Effector memory CD4-positive, alpha-beta T cell (primary cell): Measurements from ENCODE around the gene PIEZO2.
"Not testable (repeated sequence)": the region's sequence is repeated elsewhere in the genome, so short reads cannot be mapped to it uniquely, and the experiment has no call there.

Experiments
- DNase-seq, 3 donors: peaks; one replicate each; pipeline ENCODE4 v3.0.0-alpha.2; 2020
- H3K27ac ChIP-seq: 2 replicates; pipeline ENCODE4 v1.7.0; 2013; ENCODE audit warnings: mild to moderate bottlenecking, low read length, moderate library complexity; ENCODE audit not compliant: insufficient read depth, poor library complexity, severe bottlenecking
- H3K27me3 ChIP-seq: replicated peaks from 2 replicates; pipeline ENCODE4 v1.7.0; 2013; ENCODE audit warnings: mild to moderate bottlenecking, low read length; ENCODE audit not compliant: insufficient read depth, control insufficient read depth, poor library complexity, severe bottlenecking
- H3K36me3 ChIP-seq: 2 replicates; pipeline ENCODE4 v1.7.0; 2013; ENCODE audit warnings: mild to moderate bottlenecking, low read length, moderate library complexity; ENCODE audit not compliant: control insufficient read depth, insufficient read depth
- H3K4me1 ChIP-seq: 2 replicates; pipeline ENCODE4 v1.7.0; 2013; ENCODE audit warnings: low read length, mild to moderate bottlenecking; ENCODE audit not compliant: control insufficient read depth, insufficient read depth, poor library complexity, severe bottlenecking
- H3K4me3 ChIP-seq: 2 replicates; pipeline ENCODE4 v1.7.0; 2013; ENCODE audit warnings: low read length, low read depth, mild to moderate bottlenecking; ENCODE audit not compliant: insufficient read depth, poor library complexity, severe bottlenecking
- H3K9me3 ChIP-seq: 2 replicates; pipeline ENCODE4 v1.7.0; 2013; ENCODE audit warnings: mild to moderate bottlenecking, low read length, moderate library complexity; ENCODE audit not compliant: control insufficient read depth

PIEZO2 gene

GRCh38 chr18:10669441-10670100 is 479.8 kb downstream of the PIEZO2 start:
- Histone ChIP-seq H3K27me3 (no peaks in the 10 kb centered on the region), H3K36me3 (no peaks in the 10 kb centered on the region), H3K9me3 (no peaks in the 10 kb centered on the region), H3K4me3 (no peak overlapping the region), H3K4me1 (no peaks in the 10 kb centered on the region), H3K27ac (no peak overlapping the region)
- DNase-seq: no peak

GRCh38 chr18:10663750-10664149 is 485.6 kb downstream of the PIEZO2 start:
- no peaks in the 10 kb centered on the region for H3K9me3 ChIP-seq
- H3K36me3 ChIP-seq: no peaks in the 10 kb centered on the region
- no peaks in the 10 kb centered on the region for H3K4me1 ChIP-seq
- DNase-seq: no peak
- H3K4me3 ChIP-seq: no peak overlapping the region
- H3K27ac ChIP-seq: no peak overlapping the region
- H3K27me3 ChIP-seq: no peaks in the 10 kb centered on the region

DNA sequence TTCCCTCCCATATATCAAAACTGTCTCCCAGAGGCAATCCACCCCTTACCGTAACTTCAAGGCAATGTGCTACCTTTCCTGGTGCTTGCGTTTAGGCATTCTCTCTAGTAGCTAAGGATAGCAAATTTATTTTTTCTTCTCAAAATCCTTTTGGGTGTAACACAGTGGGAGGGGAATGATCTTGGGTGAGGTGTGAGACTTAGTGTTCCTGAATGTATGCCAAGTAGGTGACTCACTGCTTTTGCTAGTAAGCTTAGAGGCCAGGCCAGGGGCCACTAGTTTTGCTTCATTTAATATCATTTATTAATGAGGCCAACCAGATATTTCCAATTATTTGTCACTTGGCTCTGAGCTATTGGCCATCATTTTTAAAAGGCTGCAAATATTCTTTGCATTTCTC is 488.1 kb downstream of the PIEZO2 start:
- no peak for DNase-seq
- no peaks in the 10 kb centered on the region for H3K27me3 ChIP-seq
- H3K36me3 ChIP-seq: no peaks in the 10 kb centered on the region

DNA sequence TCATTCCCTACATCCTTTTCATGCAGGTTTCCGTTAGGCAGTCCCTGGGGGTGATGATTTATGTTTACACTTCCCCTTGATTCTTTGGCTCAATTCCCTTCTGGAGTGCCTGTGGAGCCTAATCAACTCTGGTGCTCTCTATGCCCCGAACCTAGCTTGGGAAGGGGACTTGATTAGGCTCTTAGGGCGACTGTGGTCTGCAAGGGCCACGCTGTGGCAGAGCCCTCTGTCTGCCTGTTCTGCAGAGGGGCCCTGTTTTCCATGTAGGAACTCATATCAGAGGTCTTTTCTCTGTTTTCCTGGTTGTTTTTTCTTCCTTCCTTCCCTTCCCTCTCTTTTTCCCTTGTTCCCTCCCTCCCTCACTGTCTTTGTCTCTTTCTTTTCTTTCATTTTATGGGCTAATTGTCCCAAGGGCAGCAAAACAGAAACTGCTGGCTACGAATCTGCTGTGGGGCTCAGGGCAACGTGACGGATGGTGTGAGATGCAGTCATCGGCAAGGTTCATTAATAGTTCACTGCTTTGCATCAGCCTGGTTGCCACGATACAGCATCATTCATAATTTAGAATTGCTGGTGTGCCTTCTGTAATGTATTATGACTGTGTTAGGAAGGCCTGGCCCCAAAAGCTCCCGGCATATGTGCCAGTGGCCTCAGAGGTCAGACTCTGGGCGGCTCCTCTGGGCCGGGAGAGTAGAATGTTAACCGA is 489.0 kb downstream of the PIEZO2 start:
- Histone ChIP-seq H3K36me3 (no peaks in the 10 kb centered on the region), H3K27ac (no peak overlapping the region), H3K4me1 (no peaks in the 10 kb centered on the region), H3K9me3 (no peaks in the 10 kb centered on the region), H3K4me3 (no peak overlapping the region), H3K27me3 (no peaks in the 10 kb centered on the region)
- no peak for DNase-seq

More for the DNA sequence above, 488.1 kb downstream of the PIEZO2 start:
- Histone ChIP-seq H3K4me1 (no peaks in the 10 kb centered on the region), H3K27ac (no peak overlapping the region), H3K9me3 (no peaks in the 10 kb centered on the region), H3K4me3 (no peak overlapping the region)

DNA sequence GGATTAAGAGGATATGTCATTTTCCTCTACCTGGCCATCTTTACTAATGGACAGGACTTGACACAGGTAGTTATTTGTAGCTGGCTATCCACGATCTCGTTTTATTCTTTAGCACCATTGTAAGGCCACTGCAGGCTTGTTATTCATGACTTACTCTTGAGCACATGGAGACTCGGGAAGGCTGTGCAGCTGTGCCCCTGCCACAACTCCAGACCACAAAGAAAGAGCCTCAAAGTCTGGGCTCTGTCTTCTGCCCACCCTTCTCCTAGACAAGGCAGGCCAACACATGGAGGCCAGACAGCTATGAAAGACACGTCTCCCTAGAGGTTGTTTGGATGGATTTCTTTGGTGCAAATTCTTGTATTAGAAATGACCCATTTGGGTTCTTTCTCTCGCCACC is 489.8 kb downstream of the PIEZO2 start:
- Histone ChIP-seq H3K4me1 (no peaks in the 10 kb centered on the region), H3K27me3 (no peaks in the 10 kb centered on the region), H3K27ac (no peak overlapping the region), H3K36me3 (no peaks in the 10 kb centered on the region), H3K9me3 (no peaks in the 10 kb centered on the region), H3K4me3 (no peak overlapping the region)
- DNase-seq: no peak

- Histone ChIP-seq H3K27ac (no peak overlapping the region), H3K36me3 (no peaks in the 10 kb centered on the region), H3K4me3 (no peak overlapping the region), H3K4me1 (no peaks in the 10 kb centered on the region), H3K27me3 (no peaks in the 10 kb centered on the region), H3K9me3 (no peaks in the 10 kb centered on the region)
- no peak for DNase-seq
These were observed 490.4 kb downstream of the PIEZO2 start for GRCh38 chr18:10659000-10659399.

GRCh38 chr18:10644003-10644402 is 505.4 kb downstream of the PIEZO2 start:
- H3K4me1 ChIP-seq, H3K27ac ChIP-seq, H3K27me3 ChIP-seq, DNase-seq, H3K36me3 ChIP-seq, H3K9me3 ChIP-seq, H3K4me3 ChIP-seq: not testable (repeated sequence)

DNA sequence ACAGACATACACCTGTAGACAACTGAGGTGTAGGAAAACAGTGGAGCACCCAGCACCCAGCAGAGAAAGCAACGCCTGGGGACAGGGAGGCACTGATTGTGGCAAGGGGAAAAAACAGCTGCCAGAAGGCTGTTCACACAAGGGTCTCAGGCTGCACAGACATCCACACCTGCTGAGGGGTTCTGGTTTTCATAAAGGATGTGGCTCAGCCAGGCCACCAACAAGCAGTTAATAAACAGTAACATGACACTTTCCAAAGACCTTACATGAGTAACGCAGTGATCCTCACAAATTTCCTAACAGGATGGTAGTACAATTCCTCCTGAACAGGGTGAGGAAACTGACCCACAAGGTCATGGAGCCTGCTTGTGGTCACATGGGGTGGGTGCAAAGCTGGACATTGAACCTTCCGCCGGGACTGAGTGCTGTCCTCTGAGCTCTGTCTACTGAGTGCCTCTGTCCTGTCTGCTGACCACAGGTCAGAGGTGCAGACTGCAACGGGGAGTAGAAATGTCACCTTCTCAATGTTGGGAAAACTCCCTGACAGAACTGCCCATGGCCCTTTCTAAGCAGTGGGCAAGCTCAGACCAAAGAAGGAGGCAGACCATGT is 506.3 kb downstream of the PIEZO2 start:
- H3K27ac ChIP-seq, H3K27me3 ChIP-seq, DNase-seq, H3K4me3 ChIP-seq, H3K9me3 ChIP-seq, H3K36me3 ChIP-seq, H3K4me1 ChIP-seq: not testable (repeated sequence)

- H3K27me3 ChIP-seq, H3K4me3 ChIP-seq, H3K9me3 ChIP-seq, DNase-seq, H3K36me3 ChIP-seq, H3K4me1 ChIP-seq, H3K27ac ChIP-seq: not testable (repeated sequence)
These were observed 510.9 kb downstream of the PIEZO2 start for GRCh38 chr18:10638539-10638885.

GRCh38 chr18:10637858-10638538 is 511.4 kb downstream of the PIEZO2 start:
- not testable (repeated sequence) for H3K4me1 ChIP-seq, H3K9me3 ChIP-seq, H3K36me3 ChIP-seq, DNase-seq, H3K27ac ChIP-seq, H3K4me3 ChIP-seq, H3K27me3 ChIP-seq
